Loucy (cell line): ENCODE data around the gene NRXN3.

Experiments used
- EZH2phosphoT487 ChIP-seq: fragments of 200-600 bp; IDR thresholded peaks from 2 replicates; pipeline ENCODE4 v1.6.1; 2018; ENCODE audit warnings: antibody characterized with exemption, mild to moderate bottlenecking, moderate library complexity, borderline replicate concordance
- TF ChIP-seq, protein P1 (sequence below): fragments of 200-600 bp; sonication (generic); conservative IDR thresholded peaks from 2 replicates; pipeline ENCODE4 v1.5.1; 2014; ENCODE audit warnings: mild to moderate bottlenecking, antibody characterized with exemption, low read length

DNA sequence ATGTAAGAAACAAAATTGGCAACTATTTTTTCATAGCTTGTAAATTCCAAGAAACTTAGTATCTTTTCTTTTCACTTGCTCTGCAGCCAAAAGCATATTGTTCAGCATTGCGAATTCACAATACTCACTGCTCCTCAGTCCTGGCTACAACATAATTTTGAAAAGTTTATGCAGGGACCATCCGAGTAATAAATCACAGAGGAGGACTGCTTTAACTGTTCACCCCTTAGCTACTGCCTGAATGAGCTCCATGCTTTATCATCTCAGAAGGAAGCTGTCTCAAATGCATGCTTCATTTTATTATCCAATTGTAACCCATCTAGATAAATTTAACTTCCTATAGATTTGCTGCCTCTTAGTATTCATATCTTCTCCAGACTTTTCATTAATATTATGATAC lies 1213.3 kb downstream of the NRXN3 start:
- TF ChIP-seq, protein P1, sequence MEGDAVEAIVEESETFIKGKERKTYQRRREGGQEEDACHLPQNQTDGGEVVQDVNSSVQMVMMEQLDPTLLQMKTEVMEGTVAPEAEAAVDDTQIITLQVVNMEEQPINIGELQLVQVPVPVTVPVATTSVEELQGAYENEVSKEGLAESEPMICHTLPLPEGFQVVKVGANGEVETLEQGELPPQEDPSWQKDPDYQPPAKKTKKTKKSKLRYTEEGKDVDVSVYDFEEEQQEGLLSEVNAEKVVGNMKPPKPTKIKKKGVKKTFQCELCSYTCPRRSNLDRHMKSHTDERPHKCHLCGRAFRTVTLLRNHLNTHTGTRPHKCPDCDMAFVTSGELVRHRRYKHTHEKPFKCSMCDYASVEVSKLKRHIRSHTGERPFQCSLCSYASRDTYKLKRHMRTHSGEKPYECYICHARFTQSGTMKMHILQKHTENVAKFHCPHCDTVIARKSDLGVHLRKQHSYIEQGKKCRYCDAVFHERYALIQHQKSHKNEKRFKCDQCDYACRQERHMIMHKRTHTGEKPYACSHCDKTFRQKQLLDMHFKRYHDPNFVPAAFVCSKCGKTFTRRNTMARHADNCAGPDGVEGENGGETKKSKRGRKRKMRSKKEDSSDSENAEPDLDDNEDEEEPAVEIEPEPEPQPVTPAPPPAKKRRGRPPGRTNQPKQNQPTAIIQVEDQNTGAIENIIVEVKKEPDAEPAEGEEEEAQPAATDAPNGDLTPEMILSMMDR: no peak
- TF ChIP-seq EZH2phosphoT487: no peak
